GM08714 (cell line): ENCODE measurements around the gene F8.

ENCODE experiments used
- H3K4me3 ChIP-seq: fragments of 200-500 bp; sonication (Bioruptor generic); 2 replicates; pipeline ENCODE4 v1.5.1; 2014; ENCODE audit warnings: mild to moderate bottlenecking, low read length, inconsistent platforms
- ZNF274 ChIP-seq: IDR thresholded peaks from 2 replicates; pipeline ENCODE4 v1.6.1; 2012; ENCODE audit warnings: mild to moderate bottlenecking, low read depth, low read length

The F8 gene

GRCh38 chrX:155052738-155053498, 30.4 kb upstream of the F8 start:
- no peak for TF ChIP-seq ZNF274
- no peak overlapping the region for H3K4me3 ChIP-seq

- no peak overlapping the region for H3K4me3 ChIP-seq
- no peak for TF ChIP-seq ZNF274
Measured at GRCh38 chrX:155048977-155049619, 26.6 kb upstream of the F8 start.

- no peak for TF ChIP-seq ZNF274
- no peak overlapping the region for H3K4me3 ChIP-seq
Measured at GRCh38 chrX:155046811-155047528, 24.4 kb upstream of the F8 start.

- TF ChIP-seq ZNF274, result no peak
- H3K4me3 ChIP-seq, result no peak overlapping the region
Measured at GRCh38 chrX:155046129-155046810, 23.7 kb upstream of the F8 start.

GRCh38 chrX:155035688-155036087, 13.2 kb upstream of the F8 start:
- no peak for TF ChIP-seq ZNF274
- no peak overlapping the region for H3K4me3 ChIP-seq

- TF ChIP-seq ZNF274, result no peak
- H3K4me3 ChIP-seq, result no peak overlapping the region
Measured at GRCh38 chrX:155031657-155032056, 9.1 kb upstream of the F8 start.

- peak overlapping the region; percentile 18; the same call in 1 of the 2 replicates for H3K4me3 ChIP-seq
- TF ChIP-seq ZNF274, result no peak
Measured at GRCh38 chrX:155028877-155029291, 6.4 kb upstream of the F8 start.

GRCh38 chrX:155028129-155028528, 5.6 kb upstream of the F8 start:
- H3K4me3 ChIP-seq, result peak overlapping the region; percentile 85
- no peak for TF ChIP-seq ZNF274

GRCh38 chrX:155027509-155028066, 5.1 kb upstream of the F8 start:
- H3K4me3 ChIP-seq, result peak overlapping the region; percentile 85
- TF ChIP-seq ZNF274, result no peak

GRCh38 chrX:155026727-155027508, 4.4 kb upstream of the F8 start, which contains the start of gene FUNDC2:
Gene FUNDC2, plus strand, starts transcription at chrX:155026844. Its CDS starts 95 bp downstream, at chrX:155026939.
- TF ChIP-seq ZNF274, result no peak
- H3K4me3 ChIP-seq, result peak within 1 kb of the TSS; percentile 85

- no peak for TF ChIP-seq ZNF274
- peak overlapping the region; percentile 69; the same call in 1 of the 2 replicates for H3K4me3 ChIP-seq
Measured at GRCh38 chrX:155026420-155026726, 3.9 kb upstream of the F8 start.

GRCh38 chrX:155023907-155024833, 1.6 kb upstream of the F8 start:
- no peak for TF ChIP-seq ZNF274
- H3K4me3 ChIP-seq, result no peak overlapping the region
